ENCODE data around the gene NLRP10.

GRCh38 chr11:7955191-7955590 lies 10.1 kb downstream of the NLRP10 start:
- TF ChIP-seq YY1 (IDR thresholded peaks at IDR 0.05; ENCODE audit: insufficient read depth, insufficient read length) (no peak), SUZ12 (IDR thresholded peaks at IDR 0.05; ENCODE audit: extremely low read depth, insufficient read depth, insufficient read length) (no peak), ZNF274 (IDR thresholded peaks at IDR 0.05; ENCODE audit: low read depth, low read length) (no peak)
